HG03521 (cell line): Measurements from ENCODE around the gene GPHN.

ENCODE experiments used
- ATAC-seq: cut with Tn5 transposase; IDR thresholded peaks from one replicate; pipeline ENCODE4 v1.9.1; 2021; ENCODE audit warnings: mild to moderate bottlenecking, moderate library complexity; ENCODE audit not compliant: unreplicated experiment

GPHN gene

DNA sequence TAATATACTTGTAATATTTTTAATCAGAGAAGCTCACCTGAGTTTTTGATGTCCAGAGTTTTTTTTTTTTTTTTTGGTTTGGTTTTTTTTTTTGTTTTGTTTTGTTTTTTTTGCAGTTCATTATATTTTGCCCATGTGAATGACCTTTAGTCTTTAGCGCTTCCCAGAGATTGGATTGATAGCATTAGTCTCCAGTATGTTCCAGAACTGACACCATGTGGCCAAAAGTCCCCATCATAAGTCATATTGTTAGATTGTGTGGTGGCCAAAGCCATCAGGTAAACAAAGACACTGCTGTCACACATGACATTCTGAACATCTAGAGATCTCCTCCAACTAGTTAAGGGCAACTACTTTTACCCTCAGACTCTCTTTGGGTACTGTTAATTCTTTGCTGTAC is 408.5 kb downstream of the GPHN start:
- ATAC-seq: no peak

DNA sequence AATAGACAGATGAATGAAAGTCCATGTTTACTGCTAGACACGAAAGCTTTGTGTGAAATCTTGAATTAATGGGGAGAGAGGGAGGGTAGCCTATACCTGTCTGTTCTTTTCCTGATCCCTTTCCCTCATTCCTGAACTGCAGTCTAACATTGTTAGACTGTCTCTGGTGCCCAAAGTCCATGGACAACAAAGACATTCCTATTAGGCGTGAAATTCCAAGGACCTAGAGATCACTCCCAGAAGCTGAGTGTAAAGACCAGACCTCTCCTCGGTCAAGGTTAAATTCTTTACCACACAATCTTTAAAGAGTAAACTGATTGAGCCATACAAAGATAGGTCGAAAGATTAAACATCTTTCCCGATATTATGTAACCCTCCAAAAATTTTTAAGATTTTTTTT is 410.6 kb downstream of the GPHN start:
- ATAC-seq: no peak

DNA sequence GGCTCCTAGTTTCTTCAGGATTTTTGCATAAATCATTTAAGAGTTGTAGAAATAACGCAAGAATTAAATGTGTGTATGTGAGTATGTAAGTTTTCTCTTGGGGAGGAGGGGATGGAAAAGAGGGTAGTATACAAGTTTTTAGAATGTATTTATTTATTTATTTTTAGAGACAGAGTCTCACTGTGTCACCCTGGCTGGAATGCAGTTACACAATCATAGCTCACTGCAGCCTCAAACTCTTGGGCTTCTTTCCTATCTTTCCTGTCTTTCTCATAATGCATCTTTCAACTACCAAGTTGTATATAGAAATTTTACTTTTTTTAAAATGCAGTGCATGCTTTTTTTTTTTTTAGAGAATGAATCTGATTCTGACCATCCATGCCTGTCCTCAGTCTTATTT is 412.2 kb downstream of the GPHN start:
- ATAC-seq: no peak

DNA sequence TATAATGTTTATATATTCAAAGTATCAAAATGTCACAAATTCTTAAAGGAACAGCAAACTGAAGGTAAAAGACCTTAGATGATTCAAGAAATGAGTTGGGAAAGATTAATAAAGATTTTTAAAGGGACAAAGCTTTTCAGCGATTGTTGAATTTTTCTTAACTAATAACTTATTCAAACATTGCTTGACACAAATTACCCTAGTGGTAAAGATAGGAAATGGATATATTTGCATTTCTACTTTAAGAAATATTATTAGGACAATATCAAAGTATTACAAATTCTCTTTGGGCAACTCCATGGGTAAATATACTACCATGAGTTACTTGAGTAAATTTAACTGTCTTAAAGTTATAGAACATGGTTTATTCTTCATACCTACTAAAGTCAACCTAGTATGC is 415.3 kb downstream of the GPHN start:
- ATAC-seq: no peak

DNA sequence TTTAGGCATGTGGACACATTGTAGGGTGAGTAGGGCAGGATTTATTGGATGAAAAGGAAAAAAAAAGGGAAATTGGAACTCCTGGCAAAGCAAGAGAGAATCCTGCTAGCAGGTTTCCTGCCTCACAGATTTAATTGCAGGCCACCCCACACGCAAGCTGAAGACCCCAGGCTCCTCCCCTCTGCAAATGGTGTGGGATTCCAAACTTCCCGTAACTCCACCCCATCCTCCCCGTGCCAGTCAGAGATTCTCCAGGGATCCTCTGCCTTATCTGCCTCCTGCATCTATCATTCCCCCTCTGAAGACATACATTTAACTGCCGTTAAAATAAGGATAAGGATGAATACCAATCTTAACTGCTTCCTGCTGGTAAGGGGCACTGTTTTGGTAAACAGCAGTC is 431.5 kb downstream of the GPHN start:
- ATAC-seq: no peak

DNA sequence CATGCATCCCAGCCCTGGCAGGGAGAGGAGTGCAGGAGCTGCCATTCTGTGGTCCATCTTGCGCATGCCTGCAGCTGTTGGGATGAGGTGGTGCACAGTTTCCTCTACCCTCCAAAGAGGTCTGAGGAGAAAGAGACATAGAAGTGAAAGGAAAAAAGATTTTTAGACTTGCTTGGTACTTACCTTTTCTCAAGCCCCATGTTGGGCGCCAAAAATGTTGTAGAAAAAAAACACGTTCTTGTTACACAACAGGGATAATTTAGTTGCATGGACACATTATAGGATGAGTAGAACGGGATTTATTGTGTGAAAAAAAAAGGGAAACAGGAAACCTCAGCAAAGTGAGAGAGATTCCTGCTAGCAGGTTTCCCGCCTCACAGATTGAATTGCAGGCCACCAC is 436.9 kb downstream of the GPHN start:
- ATAC-seq: no peak

DNA sequence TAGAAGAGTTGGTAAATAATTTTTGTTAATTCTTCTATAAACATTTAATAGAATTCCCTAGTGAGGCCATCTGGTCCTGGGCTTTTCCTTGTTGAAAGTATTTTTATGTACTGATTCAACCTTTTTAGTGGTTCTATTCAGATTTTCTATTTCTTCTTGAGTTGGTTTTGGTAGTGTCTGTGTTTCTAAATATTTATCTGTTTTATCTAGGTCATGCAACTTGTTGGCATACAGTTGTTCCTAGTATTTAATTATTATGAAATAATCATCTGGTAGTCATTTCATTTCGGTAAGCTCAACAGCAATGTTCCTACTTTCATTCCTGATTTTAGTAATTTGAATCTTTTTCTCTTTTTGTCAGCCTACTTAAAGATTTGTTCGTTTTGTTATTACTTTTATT is 447.2 kb downstream of the GPHN start:
- ATAC-seq: no peak

DNA sequence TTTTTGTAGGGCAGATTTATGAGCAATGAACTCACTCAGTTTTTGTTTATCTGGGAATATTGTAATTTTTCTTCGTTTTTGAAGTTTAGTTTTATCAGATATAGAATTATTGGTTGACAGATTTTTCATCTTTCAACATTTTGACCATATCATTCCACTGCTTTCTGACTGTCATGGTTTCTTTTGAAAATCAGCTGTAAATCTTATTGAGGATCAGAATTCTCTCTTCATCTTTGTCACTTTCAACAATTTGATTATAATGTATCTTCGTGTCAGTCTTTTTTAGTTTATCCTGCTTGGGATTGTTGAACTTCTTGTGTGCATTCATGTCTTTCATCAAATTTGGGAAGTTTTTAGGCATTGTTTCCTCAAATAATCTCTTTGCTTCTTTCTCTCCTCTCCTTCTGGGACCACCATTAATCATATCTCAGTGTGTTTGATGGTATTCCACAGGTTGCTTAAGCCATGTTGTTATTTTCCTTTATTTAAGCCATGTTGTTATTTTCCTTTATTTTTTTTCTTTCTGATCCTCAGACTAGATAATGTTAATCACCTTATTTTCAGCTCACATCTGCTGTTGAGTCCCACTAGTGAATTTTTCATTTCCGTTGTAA is 451.6 kb downstream of the GPHN start:
- no peak for ATAC-seq

DNA sequence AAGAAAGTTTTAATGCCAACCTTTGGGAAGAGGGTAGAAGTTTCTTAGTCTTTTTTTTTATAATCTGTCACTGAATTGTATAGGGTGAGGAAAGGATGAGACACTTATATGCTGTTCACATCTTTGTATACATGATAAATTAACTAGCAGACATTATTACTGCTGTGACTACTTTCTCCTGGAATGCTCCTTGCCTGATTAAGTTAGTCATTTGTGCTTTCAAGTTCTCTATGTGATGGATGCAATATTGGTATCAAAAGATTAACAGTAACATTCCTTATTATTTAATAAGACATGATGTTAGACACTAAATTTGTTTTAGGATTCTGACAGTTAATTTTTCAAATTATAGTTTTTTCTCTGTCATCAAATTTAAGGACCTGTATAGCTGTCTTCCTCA is 457.9 kb downstream of the GPHN start:
- no peak for ATAC-seq

DNA sequence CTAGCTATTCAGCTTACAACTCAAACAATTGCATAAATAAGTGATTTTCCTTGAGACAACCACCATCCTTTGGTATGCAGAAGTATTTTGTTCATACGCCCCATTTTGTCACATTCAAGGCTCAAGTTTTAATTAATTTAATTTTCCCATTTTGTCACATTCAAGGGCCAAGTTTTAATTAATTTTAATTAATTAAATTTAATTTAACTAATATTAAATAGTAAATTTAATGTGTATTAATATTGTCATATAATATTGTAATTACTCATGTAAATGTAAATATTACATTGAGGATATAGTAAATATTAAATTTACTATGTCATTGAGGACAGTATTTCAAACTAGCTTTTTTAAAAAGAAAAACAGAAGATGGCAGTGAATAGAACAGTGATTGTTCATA is 464.5 kb downstream of the GPHN start:
- no peak for ATAC-seq

DNA sequence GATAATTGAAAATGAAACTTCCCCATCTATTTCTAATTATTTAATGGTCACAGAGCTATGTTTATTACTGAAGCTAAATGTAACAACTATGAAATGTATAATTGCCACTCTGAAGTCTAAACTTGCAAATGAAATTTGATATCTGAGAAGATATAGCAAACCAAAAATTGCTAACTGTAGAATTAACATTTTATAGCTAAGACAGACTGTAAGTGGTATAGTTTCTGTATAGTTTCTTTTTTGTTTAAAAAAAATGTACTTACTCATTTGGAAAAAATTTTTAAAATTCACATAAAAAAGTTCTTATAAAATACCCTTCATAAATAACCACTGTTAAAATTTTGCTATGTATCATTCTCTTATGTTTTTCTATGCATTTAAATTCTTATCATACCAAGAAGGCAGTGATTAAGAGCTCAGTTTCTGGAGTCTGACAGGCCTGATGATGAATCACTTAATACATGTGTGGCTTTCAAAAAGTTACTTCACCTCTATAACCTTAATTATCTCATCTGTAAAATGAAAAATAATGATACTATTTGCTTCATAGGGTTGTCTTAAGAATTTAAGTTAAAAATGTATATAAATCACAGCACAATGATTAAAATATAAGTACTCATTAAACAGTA is 466.6 kb downstream of the GPHN start:
- no peak for ATAC-seq

DNA sequence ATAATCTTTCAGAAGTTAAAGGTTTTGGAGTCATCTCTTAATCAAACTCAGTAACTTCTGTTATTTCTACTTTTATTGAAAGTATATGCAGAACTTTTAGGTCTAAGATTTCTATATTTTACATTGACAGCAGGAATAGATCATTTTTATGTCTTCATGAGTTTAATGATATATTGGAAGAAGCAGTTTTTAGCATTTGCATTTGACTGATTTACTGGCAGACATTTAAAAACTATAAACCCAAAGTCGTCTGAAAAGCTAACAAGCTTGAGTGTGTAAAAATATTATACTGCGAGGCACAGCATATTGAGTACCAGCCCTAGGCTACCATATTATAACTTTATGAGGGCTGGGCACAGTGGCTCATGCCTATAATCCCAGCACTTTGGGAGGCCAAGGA is 467.3 kb downstream of the GPHN start:
- no peak for ATAC-seq

DNA sequence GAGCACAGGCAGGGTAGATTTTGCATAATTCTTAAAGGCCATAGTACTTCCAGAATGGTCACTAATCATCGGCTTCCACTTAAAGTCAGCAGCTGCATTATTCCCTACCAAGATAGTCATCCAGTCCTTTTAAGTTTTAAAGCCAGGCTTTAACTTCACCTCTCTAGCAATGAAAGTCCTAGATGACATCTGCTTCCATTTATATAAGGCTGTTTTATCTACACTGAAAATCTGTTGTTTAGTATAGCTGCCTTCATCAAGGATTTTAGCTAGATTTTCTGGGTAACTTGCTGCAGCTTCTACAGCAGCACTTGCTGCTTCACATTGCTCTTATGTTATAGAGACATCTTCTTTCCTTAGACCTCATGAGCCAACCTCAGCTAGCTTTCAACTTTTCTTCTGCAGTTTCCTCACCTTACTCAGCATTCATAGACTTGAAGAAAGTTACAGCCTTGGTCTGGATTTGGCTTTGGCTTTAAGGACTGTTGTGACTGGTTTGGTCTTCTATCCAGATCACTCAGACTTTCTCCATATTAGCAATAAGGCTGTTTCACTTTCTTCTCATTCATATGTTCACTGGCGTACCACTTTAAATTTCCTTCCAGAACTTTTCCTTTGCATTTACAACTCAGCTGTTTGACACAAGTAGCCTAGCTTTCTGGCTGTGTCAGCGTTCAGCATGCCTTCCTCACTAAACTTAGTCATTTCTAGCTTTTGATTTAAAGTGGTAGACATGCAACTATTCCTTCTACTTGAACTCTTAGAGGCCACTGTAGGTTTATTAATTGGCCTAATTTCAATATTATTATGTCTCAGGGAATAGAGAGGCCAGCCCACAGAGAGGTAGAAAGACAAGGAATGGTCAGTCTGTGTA is 471.4 kb downstream of the GPHN start:
- ATAC-seq: no peak

DNA sequence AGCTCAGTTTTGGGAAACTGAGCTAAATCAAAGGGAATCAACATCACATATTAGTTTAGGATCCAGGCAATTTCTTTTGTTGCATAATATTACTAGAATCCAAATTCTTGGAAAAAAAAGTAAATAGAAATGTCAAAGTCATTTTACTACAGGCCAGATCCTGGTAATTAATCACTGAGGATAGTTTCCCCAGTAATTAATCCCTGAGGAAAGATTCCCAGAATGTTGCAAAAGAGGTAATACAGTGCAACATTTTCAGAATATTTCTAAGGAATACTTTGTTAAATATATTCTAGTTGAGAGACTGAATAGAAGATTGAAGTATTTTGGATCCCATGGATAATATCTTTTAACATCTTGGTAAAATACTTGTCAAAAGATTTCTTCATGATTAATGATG is 474.3 kb downstream of the GPHN start:
- ATAC-seq: no peak

DNA sequence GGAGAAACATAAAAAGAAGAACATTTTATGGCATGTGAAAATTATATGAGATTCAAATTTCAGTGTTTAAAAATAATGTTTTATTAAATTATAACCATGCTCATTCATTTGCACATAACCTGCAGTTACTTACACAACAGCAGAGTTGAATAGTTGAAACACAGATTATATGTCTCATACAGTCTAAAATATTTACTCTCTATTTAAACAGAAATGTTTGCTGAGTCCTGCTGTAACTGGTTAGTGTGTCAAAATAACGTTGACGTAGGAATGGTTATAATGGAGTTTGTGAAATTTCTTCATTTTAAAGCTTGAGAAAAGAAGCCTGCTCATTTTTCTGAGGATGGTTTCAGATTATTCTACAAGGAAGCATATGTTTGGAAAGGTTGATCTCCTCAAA is 484.8 kb downstream of the GPHN start:
- ATAC-seq: no peak

DNA sequence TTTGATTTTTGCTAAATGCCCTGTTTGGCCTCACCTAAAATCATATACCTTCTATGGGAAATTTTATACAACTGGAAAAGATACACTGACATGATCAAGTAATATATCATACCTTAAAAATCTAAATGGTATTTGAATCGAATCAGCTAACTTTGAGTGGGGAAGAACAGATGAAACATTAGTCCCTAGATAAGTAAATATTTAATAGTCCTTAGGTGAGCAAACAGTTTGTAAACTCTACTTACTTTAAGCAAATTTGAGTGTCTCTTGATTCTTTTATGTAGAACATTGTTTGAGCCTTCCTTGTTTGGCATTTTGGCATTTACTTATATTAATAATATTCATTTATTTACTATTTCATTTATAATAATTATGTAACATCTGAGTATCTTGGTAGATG is 485.6 kb downstream of the GPHN start:
- ATAC-seq: no peak

DNA sequence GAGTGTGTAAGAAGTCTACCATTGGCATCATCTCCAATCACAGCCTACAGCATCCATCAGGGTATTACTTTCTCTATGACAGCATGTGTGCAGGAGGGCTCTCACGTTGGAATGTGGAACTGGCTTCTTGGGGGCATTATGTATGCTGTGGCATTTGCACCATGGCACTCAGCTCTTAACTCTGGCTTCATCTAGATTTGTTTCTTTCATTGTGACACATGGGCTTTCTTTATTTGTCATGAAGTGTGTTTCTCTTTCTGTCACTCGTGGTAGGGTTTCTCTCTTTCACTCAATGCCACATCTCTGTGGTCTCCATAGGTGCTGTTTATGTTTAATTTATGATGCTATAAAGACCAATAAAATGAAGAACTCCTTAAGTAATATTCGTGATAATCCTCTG is 490.1 kb downstream of the GPHN start:
- ATAC-seq: no peak

DNA sequence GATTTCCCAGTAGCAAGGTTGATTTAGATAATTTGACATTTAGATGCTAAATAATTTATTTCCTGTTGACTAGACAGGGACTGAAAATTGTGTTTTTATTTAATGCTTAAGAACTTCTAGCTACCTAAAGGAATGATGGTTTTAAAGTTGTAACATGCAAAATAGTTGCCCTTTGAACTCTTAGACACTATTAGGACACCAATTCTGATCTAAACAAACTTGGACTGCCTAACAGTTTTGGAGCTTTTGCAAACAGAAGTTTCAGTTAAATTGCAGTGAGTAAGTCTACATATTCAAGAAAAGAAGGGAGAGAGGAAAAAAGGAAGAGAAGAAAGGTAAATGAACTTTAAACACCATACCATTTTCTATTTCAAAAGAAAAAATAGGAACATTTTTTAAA is 492.0 kb downstream of the GPHN start:
- ATAC-seq: no peak

DNA sequence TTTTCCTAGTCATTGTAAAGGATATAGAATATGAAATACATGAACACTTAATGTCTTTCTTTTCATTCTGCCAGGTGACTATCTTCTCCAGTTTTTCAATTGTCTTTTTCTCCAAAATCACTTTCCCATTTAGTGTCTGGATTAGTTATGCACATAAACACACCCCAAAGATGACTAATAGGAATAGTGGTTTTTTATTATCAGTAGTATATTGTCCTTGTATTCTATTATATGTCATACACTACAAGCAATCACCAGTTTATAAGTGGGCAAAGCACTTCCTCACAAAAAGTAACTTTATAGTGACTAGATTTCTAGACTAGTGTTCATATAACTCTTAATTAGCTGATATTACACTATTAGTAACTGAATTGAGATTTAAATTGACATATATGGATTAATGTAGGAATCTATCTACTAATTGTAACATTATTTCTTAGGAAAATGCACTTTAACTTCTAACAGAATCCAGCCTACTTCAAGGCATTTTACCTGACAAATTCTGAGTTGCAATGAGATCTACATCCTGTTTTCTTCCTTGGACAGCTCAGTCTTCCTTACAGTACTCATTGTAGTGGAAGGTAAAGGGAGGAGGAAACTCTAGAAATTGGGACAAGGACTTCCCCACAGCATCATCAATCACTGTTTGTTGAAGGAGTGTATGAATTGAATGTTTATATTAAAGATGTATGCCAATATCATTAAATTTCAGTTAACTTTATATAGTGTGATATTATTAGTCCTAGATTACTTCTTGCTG is 495.2 kb downstream of the GPHN start:
- no peak for ATAC-seq

DNA sequence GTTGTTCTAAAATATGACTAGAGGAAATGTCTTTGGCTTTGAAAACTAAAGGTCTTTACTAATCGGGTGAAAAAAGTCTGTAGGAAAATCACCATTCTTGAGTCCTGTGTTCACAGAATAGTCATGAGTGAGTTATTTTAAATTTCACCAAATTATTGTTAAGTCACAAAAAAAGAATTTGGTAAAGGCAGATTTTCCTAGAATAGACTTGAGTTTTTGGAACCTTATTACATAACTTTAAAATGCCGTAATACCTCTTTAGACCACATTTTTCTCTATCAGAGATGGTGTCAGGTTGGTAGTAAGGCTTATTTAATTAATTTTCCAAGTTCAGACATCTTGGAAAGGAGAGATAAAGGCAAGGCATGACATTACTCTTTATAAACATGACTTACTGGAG is 496.6 kb downstream of the GPHN start:
- ATAC-seq: no peak

DNA sequence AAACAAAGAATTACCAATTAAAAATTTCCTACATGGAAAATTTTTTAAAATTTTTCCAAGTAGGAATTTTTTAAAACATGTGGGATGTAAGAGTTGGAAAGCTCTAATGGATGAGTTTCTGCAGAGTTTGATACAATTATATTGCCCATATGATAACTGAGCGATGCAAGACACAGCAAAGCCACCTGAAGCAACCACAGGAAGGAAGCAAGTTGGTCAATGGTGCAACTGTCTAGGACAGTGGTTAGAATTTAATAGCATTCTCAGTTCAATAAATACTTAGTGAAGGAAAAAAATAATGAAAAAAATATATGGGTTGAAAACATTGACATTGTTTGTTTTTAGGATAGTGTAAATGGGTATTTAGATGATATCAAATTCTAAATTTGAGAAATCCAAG is 502.7 kb downstream of the GPHN start:
- ATAC-seq: no peak

DNA sequence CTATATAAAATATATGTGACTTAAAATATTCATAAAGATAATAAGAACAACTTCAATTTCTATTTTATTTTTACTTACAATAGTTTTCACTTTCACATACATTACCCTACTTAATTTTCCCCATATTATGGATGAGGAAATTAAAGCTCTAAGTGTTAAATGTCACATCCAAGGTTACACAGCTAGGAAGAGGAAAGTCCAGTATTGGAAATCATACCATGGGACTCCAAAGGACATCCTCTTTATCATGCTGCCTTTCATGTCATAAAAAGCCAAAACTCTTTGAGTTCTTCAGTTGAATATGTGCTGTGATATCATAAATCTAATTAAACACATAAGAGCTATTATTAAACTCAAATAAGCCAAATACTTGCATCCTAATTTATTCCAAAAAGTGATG is 508.9 kb downstream of the GPHN start:
- ATAC-seq: no peak
